PC-3 (cell line): Measurements from ENCODE around the gene MARK4. TPM values are rescaled to one million over a fixed set of nuclear protein-coding genes. Genes with fewer than 3 reads are reported as not detected.
"Not testable (repeated sequence)": the region's sequence is repeated elsewhere in the genome, so short reads cannot be mapped to it uniquely, and the experiment has no call there.

Experiments used
- ATAC-seq: fragments of 200-7000 bp; cut with Tn5 transposase; 2 replicates; pipeline ENCODE4 v1.9.1; 2020; ENCODE audit warnings: mild to moderate bottlenecking, moderate library complexity
- BruUV-seq: library from RNA; stranded (reverse); fragments of 400-500 nt; replicated peaks from 2 replicates; lab custom pipeline; 2021; lab: Mats Ljungman, UMichigan
- CTCF ChIA-PET: fragments of 300-600 bp; sonication (Branson Sonifier 250); formaldehyde crosslinking; loops from one replicate; lab custom pipeline; 2022; ENCODE audit warnings: antibody characterized with exemption; lab: Charles Lee
- POLR2A ChIA-PET: fragments of 300-600 bp; sonication (Branson Sonifier 250); formaldehyde crosslinking; loops from one replicate; lab custom pipeline; 2022; ENCODE audit warnings: antibody characterized with exemption; ENCODE audit not compliant: unreplicated experiment; lab: Charles Lee
- DNase-seq: peaks from one replicate; pipeline ENCODE4 v3.0.0-alpha.2; 2015
- H2AFZ ChIP-seq: fragments of 300-600 bp; sonication (generic); 2 replicates; pipeline ENCODE4 v1.6.0; 2016; ENCODE audit warnings: antibody characterized with exemption, low read length
- H3F3A ChIP-seq: fragments of 300-600 bp; sonication (generic); one replicate; pipeline ENCODE4 v1.6.0; 2017; ENCODE audit warnings: antibody characterized with exemption, low read length, control low read depth, mild to moderate bottlenecking; ENCODE audit not compliant: unreplicated experiment
- H3K27ac ChIP-seq: fragments of 300-600 bp; sonication (generic); 2 replicates; pipeline ENCODE4 v1.5.1; 2016; ENCODE audit warnings: mild to moderate bottlenecking, low read length
- H3K27me3 ChIP-seq: fragments of 300-600 bp; sonication (generic); 2 replicates; pipeline ENCODE4 v1.6.1; 2016; ENCODE audit warnings: low read length, mixed read lengths
- H3K36me3 ChIP-seq: fragments of 300-600 bp; sonication (generic); 2 replicates; pipeline ENCODE4 v1.6.1; 2016; ENCODE audit warnings: low read depth, mixed run types, low read length, mixed read lengths
- H3K4me1 ChIP-seq: fragments of 300-600 bp; sonication (generic); 2 replicates; pipeline ENCODE4 v1.5.1; 2016; ENCODE audit warnings: low read length; ENCODE audit not compliant: insufficient read depth
- H3K4me2 ChIP-seq: fragments of 300-600 bp; sonication (generic); 2 replicates; pipeline ENCODE4 v1.6.0; 2016; ENCODE audit warnings: low read length
- H3K4me3 ChIP-seq: fragments of 300-600 bp; sonication (generic); 2 replicates; pipeline ENCODE4 v1.5.1; 2016; ENCODE audit warnings: mild to moderate bottlenecking, low read length, mixed read lengths
- H3K79me2 ChIP-seq: fragments of 300-600 bp; sonication (generic); 2 replicates; pipeline ENCODE4 v1.6.1; 2017; ENCODE audit warnings: low read length, mixed read lengths
- H3K9ac ChIP-seq: fragments of 300-600 bp; sonication (generic); 2 replicates; pipeline ENCODE4 v1.6.0; 2016; ENCODE audit warnings: mild to moderate bottlenecking, low read length
- H3K9me2 ChIP-seq: fragments of 300-600 bp; sonication (generic); replicated peaks from 2 replicates; pipeline ENCODE4 v1.6.1; 2016; ENCODE audit warnings: mixed run types, low read length, mixed read lengths
- H3K9me3 ChIP-seq: fragments of 300-600 bp; sonication (generic); 2 replicates; pipeline ENCODE4 v1.6.1; 2016; ENCODE audit warnings: low read length, mixed read lengths
- H4K20me1 ChIP-seq: fragments of 300-600 bp; sonication (generic); 2 replicates; pipeline ENCODE4 v1.6.1; 2016; ENCODE audit warnings: low read length, mixed read lengths
- CTCF ChIP-seq: fragments of 300-600 bp; sonication (generic); conservative IDR thresholded peaks from 2 replicates; pipeline ENCODE4 v1.5.1; 2017; ENCODE audit warnings: antibody characterized with exemption, low read depth, mild to moderate bottlenecking, low read length
- EZH2 ChIP-seq: fragments of 300-600 bp; sonication (generic); IDR thresholded peaks from one replicate; pipeline ENCODE4 v1.6.1; 2017; ENCODE audit warnings: antibody characterized with exemption, mild to moderate bottlenecking, low read length; ENCODE audit not compliant: unreplicated experiment
- EZH2phosphoT487 ChIP-seq: fragments of 300-600 bp; sonication (generic); IDR thresholded peaks from 2 replicates; pipeline ENCODE4 v1.6.1; 2018; ENCODE audit warnings: mild to moderate bottlenecking, antibody characterized with exemption, low read length, borderline replicate concordance
- intact Hi-C: fragments of 100-400 bp; cut with micrococcal nuclease; formaldehyde crosslinking; loops from 2 replicates; pipeline ENCODE4 v1.9.0; 2023
- total RNA-seq: library from RNA; depleted of rRNA; stranded (reverse); fragments of >200 nt; gene quantifications from 2 replicates; pipeline ENCODE4 v1.2.3, GENCODE V29; 2014

MARK4 gene
- total RNA-seq, 1 experiment from 2014 or later = 12.1 TPM

DNA sequence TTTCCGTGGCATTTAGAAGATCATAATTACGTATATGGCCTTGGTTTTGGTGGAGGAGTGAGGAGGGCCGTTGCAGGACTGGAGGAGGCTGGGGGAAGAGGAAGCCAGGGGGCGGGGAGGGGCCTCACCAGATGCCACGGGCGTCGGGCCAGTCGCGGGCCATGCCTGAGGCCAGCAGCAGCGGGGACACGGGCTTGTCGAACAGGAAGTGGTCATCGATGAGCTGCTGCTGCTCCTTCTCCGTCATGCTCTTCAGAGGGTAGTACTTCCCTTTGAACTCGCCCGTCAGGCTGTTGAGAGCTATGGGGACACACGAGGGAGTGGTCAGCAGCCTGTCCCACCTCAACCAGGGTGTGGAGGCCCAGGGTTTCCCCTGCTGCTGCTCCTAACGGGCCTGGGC, 60.5 kb downstream of the MARK4 start:
- DNase-seq (no peak), ATAC-seq (no peak)
- Histone ChIP-seq H3K36me3 (no peaks in the 10 kb centered on the region), H3K27me3 (no peaks in the 10 kb centered on the region), H3K9me3 (no peaks in the 10 kb centered on the region), H3F3A (no peaks in the 10 kb centered on the region), H3K79me2 (no peaks in the 10 kb centered on the region), H3K4me2 (no peak overlapping the region), H3K27ac (no peak overlapping the region), H3K9me2 (no peaks in the 10 kb centered on the region), H3K9ac (no peak overlapping the region), H2AFZ (no peak overlapping the region), H3K4me3 (no peak overlapping the region), H3K4me1 (no peaks in the 10 kb centered on the region), H4K20me1 (no peaks in the 10 kb centered on the region)
- BruUV-seq = no TSS peak
- no peak for TF ChIP-seq EZH2phosphoT487
- TF ChIP-seq CTCF = no peak
- TF ChIP-seq EZH2 = no peak
- ChIA-PET POLR2A (no interaction called here), CTCF (no interaction called here)
- intact Hi-C loops = no loop called here

DNA sequence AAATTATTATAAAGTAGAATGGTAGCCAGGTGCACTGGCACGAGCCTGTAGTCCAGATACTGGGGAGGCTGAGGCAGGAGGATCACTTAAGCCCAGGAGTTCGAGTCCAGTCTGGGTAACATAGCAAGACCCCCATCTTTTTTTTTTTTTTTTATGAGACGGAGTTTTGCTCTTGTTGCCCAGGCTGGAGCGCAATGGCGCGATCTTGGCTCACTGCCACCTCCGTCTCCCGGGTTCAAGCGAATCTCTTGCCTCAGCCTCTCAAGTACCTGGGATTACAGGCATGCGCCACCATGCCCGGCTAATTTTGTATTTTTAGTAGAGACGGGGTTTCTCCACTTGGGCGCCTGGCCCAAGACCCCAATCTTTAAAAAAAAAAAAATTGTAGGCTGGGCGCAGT, 61.2 kb downstream of the MARK4 start:
- H3K27me3 ChIP-seq, CTCF ChIA-PET, H3K9me3 ChIP-seq, H2AFZ ChIP-seq, POLR2A ChIA-PET, H3K27ac ChIP-seq, ATAC-seq, H3K79me2 ChIP-seq, H3K4me3 ChIP-seq, H3K4me2 ChIP-seq, DNase-seq, intact Hi-C loops, H3K4me1 ChIP-seq, H3K9ac ChIP-seq, BruUV-seq, H4K20me1 ChIP-seq, H3K9me2 ChIP-seq, H3K36me3 ChIP-seq, H3F3A ChIP-seq: not testable (repeated sequence)

DNA sequence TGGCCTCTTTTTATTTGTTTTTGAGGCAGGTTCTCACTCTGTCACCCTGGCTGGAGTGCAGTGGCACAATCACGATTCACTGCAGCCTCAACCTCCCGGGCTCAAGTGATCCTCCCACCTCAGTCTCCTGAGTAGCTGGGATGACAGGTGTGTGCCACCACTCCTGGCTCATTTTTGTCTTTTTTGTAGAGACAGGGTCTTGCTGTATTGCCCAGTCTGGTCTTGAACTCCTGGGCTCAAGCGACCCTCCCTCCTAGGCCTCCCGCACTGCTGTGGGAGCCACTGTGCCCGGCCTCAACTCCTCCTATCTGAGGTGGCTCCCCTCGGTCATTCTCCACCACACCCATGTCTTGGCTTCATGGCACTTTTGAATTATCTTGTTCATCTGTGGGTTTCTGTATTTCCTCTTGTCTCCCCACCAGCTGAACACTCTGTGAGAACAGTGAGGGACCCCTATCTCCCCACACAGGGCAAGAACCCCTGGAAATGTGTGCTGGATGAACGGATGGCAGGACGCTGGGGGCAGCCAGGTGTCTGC, 63.7 kb downstream of the MARK4 start:
- intact Hi-C loops = no loop called here
- H3K9ac ChIP-seq = no peak overlapping the region
- H3K27me3 ChIP-seq = no peaks in the 10 kb centered on the region
- ATAC-seq (no peak), DNase-seq (no peak)
- POLR2A ChIA-PET = no interaction called here
- H3K36me3 ChIP-seq = no peaks in the 10 kb centered on the region
- H3K9me2 ChIP-seq = no peaks in the 10 kb centered on the region
- H2AFZ ChIP-seq = no peak overlapping the region
- no peaks in the 10 kb centered on the region for H3F3A ChIP-seq
- CTCF ChIA-PET = no interaction called here
- no peaks in the 10 kb centered on the region for H3K9me3 ChIP-seq
- H3K4me1 ChIP-seq = no peaks in the 10 kb centered on the region
- BruUV-seq = no TSS peak
- no peak for TF ChIP-seq EZH2phosphoT487
- no peak for TF ChIP-seq EZH2
- TF ChIP-seq CTCF = no peak
- no peaks in the 10 kb centered on the region for H3K79me2 ChIP-seq
- no peak overlapping the region for H3K4me3 ChIP-seq
- no peaks in the 10 kb centered on the region for H4K20me1 ChIP-seq
- H3K27ac ChIP-seq = no peak overlapping the region
- H3K4me2 ChIP-seq = no peak overlapping the region
